ENCODE results near the gene KCNK1. TPM values are rescaled to one million over a fixed set of nuclear protein-coding genes. Genes with fewer than 3 reads are reported as not detected.

KCNK1 gene
- total RNA-seq, 1 experiment from 2014 or later, result 13.3 TPM

GRCh38 chr1:233710031-233710430 is 96.1 kb downstream of the KCNK1 start (continued):
- TF ChIP-seq CTCF (IDR thresholded peaks at IDR 0.05) (no peak), PRRX2 (CRISPR knock-in tag; IDR thresholded peaks at IDR 0.05) (no peak), CREB1 (CRISPR knock-in tag; IDR thresholded peaks at IDR 0.05) (no peak), E2F4 (CRISPR knock-in tag; IDR thresholded peaks at IDR 0.05; ENCODE audit: borderline replicate concordance, low read depth) (no peak), IRF1 (CRISPR knock-in tag; IDR thresholded peaks at IDR 0.05) (no peak), SOX15 (CRISPR knock-in tag; IDR thresholded peaks at IDR 0.05) (no peak), STAT6 (CRISPR knock-in tag; conservative IDR thresholded peaks at IDR 0.05; ENCODE audit: low read depth) (no peak), TEAD4 (CRISPR knock-in tag; IDR thresholded peaks at IDR 0.05) (no peak), EMX1 (CRISPR knock-in tag; IDR thresholded peaks at IDR 0.05) (no peak), ZNF121 (CRISPR knock-in tag; IDR thresholded peaks at IDR 0.05) (no peak), OVOL2 (CRISPR knock-in tag; IDR thresholded peaks at IDR 0.05; ENCODE audit: borderline replicate concordance) (no peak)

- Mint-ChIP-seq H3K27ac (no peak overlapping the region), H3K4me1 (peaks cover 9% of the 10 kb centered on the region), H3K9me3 (peaks cover 43% of the 10 kb centered on the region), H3K27me3 (ENCODE audit: low read depth) (no peaks in the 10 kb centered on the region; the same call in 1 of the 2 replicates), H3K4me3 (no peak overlapping the region), H3K36me3 (peaks cover 14% of the 10 kb centered on the region)
- ChIA-PET CTCF (no interaction called here), POLR2A (no interaction called here)
- TF ChIP-seq EMX1 (CRISPR knock-in tag; IDR thresholded peaks at IDR 0.05) (no peak), USF2 (CRISPR knock-in tag; IDR thresholded peaks at IDR 0.05) (no peak), CREB1 (CRISPR knock-in tag; IDR thresholded peaks at IDR 0.05) (no peak), ZNF532 (CRISPR knock-in tag; IDR thresholded peaks at IDR 0.05; ENCODE audit: borderline replicate concordance) (no peak), ATF6 (CRISPR knock-in tag; IDR thresholded peaks at IDR 0.05) (no peak), PREB (CRISPR knock-in tag; IDR thresholded peaks at IDR 0.05; ENCODE audit: borderline replicate concordance) (no peak)
- ATAC-seq, result no peak
- no peak for DNase-seq (ENCODE audit: low spot score)
Observed at GRCh38 chr1:233710507-233710906, 96.6 kb downstream of the KCNK1 start.
